ENCODE results near the gene INSL6.

GRCh38 chr9:5191985-5192384, 6.5 kb upstream of the INSL6 start:
- TF ChIP-seq CTCF (IDR thresholded peaks at IDR 0.05; ENCODE audit: poor library complexity) (no peak), EZH2phosphoT487 (IDR thresholded peaks at IDR 0.05; ENCODE audit: low read depth, severe bottlenecking, unreplicated experiment) (no peak)

Data from hepatocyte (in vitro differentiated cells).